ENCODE data around the gene TP73.

TP73 gene

GRCh38 chr1:3604997-3605823 is 47.1 kb upstream of the TP73 start:
- H3K4me1 ChIP-seq (ENCODE audit: low read depth, poor library complexity, severe bottlenecking) = no peaks in the 10 kb centered on the region

GRCh38 chr1:3606779-3607702 is 45.3 kb upstream of the TP73 start:
- no peaks in the 10 kb centered on the region for H3K36me3 ChIP-seq (ENCODE audit: insufficient read depth)
- H3K79me2 ChIP-seq (ENCODE audit: insufficient read depth, low read depth) = no peaks in the 10 kb centered on the region
- H3K27ac ChIP-seq = no peak overlapping the region
- H3K27me3 ChIP-seq (ENCODE audit: insufficient read depth, low read depth) = peaks cover 95% of the 10 kb centered on the region
- H3K4me2 ChIP-seq = no peak overlapping the region
- no peak for TF ChIP-seq CTCF (conservative IDR thresholded peaks at IDR 0.05; ENCODE audit: low read depth, low read length)
- no peaks in the 10 kb centered on the region for H4K20me1 ChIP-seq (ENCODE audit: insufficient read depth)
- H3K4me3 ChIP-seq (IDR thresholded peaks at IDR 0.05; ENCODE audit: insufficient read depth, low read depth, low read length) = no peak overlapping the region
- H3K9ac ChIP-seq = no peak overlapping the region
- no peak overlapping the region for H2AFZ ChIP-seq (ENCODE audit: low read depth)
- H3K4me1 ChIP-seq (ENCODE audit: low read depth, poor library complexity, severe bottlenecking) = no peaks in the 10 kb centered on the region

More at GRCh38 chr1:3604997-3605823, 47.1 kb upstream of the TP73 start:
- no peaks in the 10 kb centered on the region for H3K79me2 ChIP-seq (ENCODE audit: insufficient read depth, low read depth)
- peaks cover 98% of the 10 kb centered on the region for H3K27me3 ChIP-seq (ENCODE audit: insufficient read depth, low read depth)
- H3K36me3 ChIP-seq (ENCODE audit: insufficient read depth) = no peaks in the 10 kb centered on the region
- H3K27ac ChIP-seq = no peak overlapping the region
- H3K4me2 ChIP-seq = no peak overlapping the region
- H4K20me1 ChIP-seq (ENCODE audit: insufficient read depth) = no peaks in the 10 kb centered on the region
- no peak overlapping the region for H3K9ac ChIP-seq
- no peak overlapping the region for H2AFZ ChIP-seq (ENCODE audit: low read depth)
- no peak overlapping the region for H3K4me3 ChIP-seq (IDR thresholded peaks at IDR 0.05; ENCODE audit: insufficient read depth, low read depth, low read length)
- no peak for TF ChIP-seq CTCF (conservative IDR thresholded peaks at IDR 0.05; ENCODE audit: low read depth, low read length)

GRCh38 chr1:3607703-3608065 is 44.6 kb upstream of the TP73 start:
- TF ChIP-seq CTCF (conservative IDR thresholded peaks at IDR 0.05; ENCODE audit: low read depth, low read length) = no peak
- H3K79me2 ChIP-seq (ENCODE audit: insufficient read depth, low read depth) = no peaks in the 10 kb centered on the region

GRCh38 chr1:3608154-3608553 is 44.2 kb upstream of the TP73 start:
- Histone ChIP-seq H3K79me2 (ENCODE audit: insufficient read depth, low read depth) (no peaks in the 10 kb centered on the region), H2AFZ (ENCODE audit: low read depth) (no peak overlapping the region), H3K4me1 (ENCODE audit: low read depth, poor library complexity, severe bottlenecking) (no peaks in the 10 kb centered on the region), H3K36me3 (ENCODE audit: insufficient read depth) (no peaks in the 10 kb centered on the region), H3K27ac (no peak overlapping the region), H3K4me3 (IDR thresholded peaks at IDR 0.05; ENCODE audit: insufficient read depth, low read depth, low read length) (no peak overlapping the region), H3K27me3 (ENCODE audit: insufficient read depth, low read depth) (peaks cover 95% of the 10 kb centered on the region), H3K4me2 (no peak overlapping the region), H3K9ac (no peak overlapping the region), H4K20me1 (ENCODE audit: insufficient read depth) (no peaks in the 10 kb centered on the region)
- no peak for TF ChIP-seq CTCF (conservative IDR thresholded peaks at IDR 0.05; ENCODE audit: low read depth, low read length)

More at GRCh38 chr1:3607703-3608065, 44.6 kb upstream of the TP73 start:
- H2AFZ ChIP-seq (ENCODE audit: low read depth) = no peak overlapping the region
- H3K4me1 ChIP-seq (ENCODE audit: low read depth, poor library complexity, severe bottlenecking) = no peaks in the 10 kb centered on the region
- H4K20me1 ChIP-seq (ENCODE audit: insufficient read depth) = no peaks in the 10 kb centered on the region
- H3K4me3 ChIP-seq (IDR thresholded peaks at IDR 0.05; ENCODE audit: insufficient read depth, low read depth, low read length) = no peak overlapping the region
- no peaks in the 10 kb centered on the region for H3K36me3 ChIP-seq (ENCODE audit: insufficient read depth)
- no peak overlapping the region for H3K9ac ChIP-seq
- H3K27ac ChIP-seq = no peak overlapping the region
- H3K27me3 ChIP-seq (ENCODE audit: insufficient read depth, low read depth) = peaks cover 95% of the 10 kb centered on the region
- H3K4me2 ChIP-seq = no peak overlapping the region

Data from KMS-11 (cell line).